Measurements from ENCODE around the gene PRRG4. TPM values are rescaled to one million over a fixed set of nuclear protein-coding genes. Genes with fewer than 3 reads are reported as not detected.

The PRRG4 gene
- total RNA-seq, 1 experiment from 2014 or later, result 1.2 TPM

- Histone ChIP-seq H4K20me1 (ENCODE audit: control insufficient read depth, insufficient read depth, insufficient read length) (no peaks in the 10 kb centered on the region), H3T11ph (ENCODE audit: low read length) (no peak overlapping the region), H3K79me2 (ENCODE audit: insufficient read depth, low read length) (no peaks in the 10 kb centered on the region), H3K4ac (ENCODE audit: low read depth, low read length) (no peak overlapping the region), H3K27ac (ENCODE audit: insufficient read length, low read depth, low read length) (no peak overlapping the region), H4K91ac (ENCODE audit: insufficient read length, low read depth, low read length) (no peak overlapping the region), H3K14ac (ENCODE audit: insufficient read depth, low read length) (no peak overlapping the region), H3K79me1 (ENCODE audit: insufficient read depth, low read depth, low read length, poor library complexity, severe bottlenecking) (no peaks in the 10 kb centered on the region), H3K9ac (ENCODE audit: extremely low read depth, insufficient read length, low read length) (no peak overlapping the region), H3K18ac (ENCODE audit: insufficient read length, low read depth, low read length) (no peak overlapping the region), H3K23ac (ENCODE audit: insufficient read length, low read depth, low read length) (no peak overlapping the region), H2BK5ac (ENCODE audit: insufficient read length, low read length) (no peak overlapping the region), H3K9me3 (ENCODE audit: control insufficient read depth, low read depth, low read length) (no peaks in the 10 kb centered on the region), H2BK20ac (ENCODE audit: low read depth, low read length, poor library complexity, severe bottlenecking) (no peak overlapping the region), H3K23me2 (ENCODE audit: insufficient read length, low read depth, low read length, poor library complexity, severe bottlenecking) (no peaks in the 10 kb centered on the region), H3K27me3 (ENCODE audit: insufficient read depth, low read length) (no peaks in the 10 kb centered on the region), H3K4me1 (ENCODE audit: insufficient read depth, low read length) (no peaks in the 10 kb centered on the region), H4K8ac (replicated peaks; ENCODE audit: insufficient read length, low read depth, low read length) (no peak overlapping the region), H2BK15ac (ENCODE audit: low read depth, low read length) (no peak overlapping the region), H2AFZ (ENCODE audit: low read length) (no peak overlapping the region), H4K5ac (ENCODE audit: insufficient read length, low read depth, low read length) (no peak overlapping the region), H2BK120ac (ENCODE audit: low read depth, low read length, poor library complexity, severe bottlenecking) (no peak overlapping the region), H3K4me2 (ENCODE audit: insufficient read depth, insufficient read length, low read length) (no peak overlapping the region), H2AK5ac (ENCODE audit: insufficient read length, low read length) (no peak overlapping the region), H3K56ac (ENCODE audit: insufficient read length, low read depth, low read length) (no peak overlapping the region), H2BK12ac (ENCODE audit: insufficient read length, low read depth, low read length) (no peak overlapping the region)
- Mint-ChIP-seq H3K9me3 (no peaks in the 10 kb centered on the region), H3K27ac (no peak overlapping the region), H3K4me3 (no peak overlapping the region), H3K36me3 (ENCODE audit: insufficient read depth in 1 of 3, low read depth in 3 of 3) (no peaks in the 10 kb centered on the region), H3K4me1 (peaks cover 0 to 5% of the 10 kb centered on the region in 2 experiments; a peak in 2 of 4 replicates), H3K27me3 (ENCODE audit: low read depth) (peaks cover 5% of the 10 kb centered on the region; the same call in 1 of the 2 replicates)
- no peak for DNase-seq
- WGBS (ENCODE audit: extremely low coverage, insufficient read length, low lambda C conversion rate), result no CpG with 5 or more reads among the region's 3 CpGs
- no peak for TF ChIP-seq CTCF (conservative IDR thresholded peaks at IDR 0.05)
Measured at GRCh38 chr11:32785262-32785661, 44.5 kb upstream of the PRRG4 start.

All from H9 (cell line).